MM.1S (cell line): ENCODE data around the gene KCNK10.

Experiments
- CTCF ChIP-seq: fragments of 300-600 bp; sonication (generic); IDR thresholded peaks from 2 replicates; pipeline ENCODE4 v1.5.1; 2016; ENCODE audit warnings: antibody characterized with exemption, low read length, mixed read lengths
- EZH2 ChIP-seq: fragments of 300-600 bp; sonication (generic); optimal IDR thresholded peaks from 2 replicates; pipeline ENCODE3; 2017; ENCODE audit warnings: low read depth, mild to moderate bottlenecking, antibody characterized with exemption, low read length, mixed read lengths
- EZH2phosphoT487 ChIP-seq: fragments of 300-600 bp; sonication (generic); IDR thresholded peaks from 2 replicates; pipeline ENCODE4 v1.6.1; 2018; ENCODE audit warnings: antibody characterized with exemption, low read length

- TF ChIP-seq CTCF (no peak), EZH2 (no peak), EZH2phosphoT487 (no peak)
Observed at GRCh38 chr14:88225721-88226120, 97.3 kb downstream of the KCNK10 start.
